ENCODE measurements around the gene MT1H.
"Not testable (repeated sequence)": the region's sequence is repeated elsewhere in the genome, so short reads cannot be mapped to it uniquely, and the experiment has no call there.

MT1H gene

GRCh38 chr16:56665286-56666261 is 4.0 kb upstream of the MT1H start:
- DNase-seq (ENCODE audit: low read depth): not testable (repeated sequence)

- DNase-seq (ENCODE audit: low read depth): peak; percentile 19
Measured at GRCh38 chr16:56667581-56668571, 1.7 kb upstream of the MT1H start, which contains the start of gene MT1G. MT1G (minus strand) TSS chr16:56668065; CDS start chr16:56667993, 72 bp downstream.

- no peak for DNase-seq (ENCODE audit: low read depth)
Measured at GRCh38 chr16:56669840-56670619, 416 bp downstream of the MT1H start.

DNA sequence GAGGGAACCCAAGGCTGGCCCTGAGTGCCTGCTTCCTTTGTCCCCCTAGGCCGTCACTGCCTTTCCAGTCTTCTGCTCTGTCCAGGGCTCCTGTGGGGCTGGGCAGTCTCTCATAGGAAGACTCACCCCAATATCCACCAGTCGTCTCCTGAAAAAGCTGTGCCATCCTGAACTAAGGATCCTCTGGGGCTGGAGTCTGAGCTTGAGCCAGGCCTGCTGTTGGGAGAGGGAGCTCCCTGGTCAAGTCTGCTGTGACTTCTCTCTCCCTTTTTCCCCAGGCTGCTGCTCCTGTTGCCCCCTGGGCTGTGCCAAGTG is 963 bp downstream of the MT1H start:
- no peak for DNase-seq (ENCODE audit: low read depth)

DNA sequence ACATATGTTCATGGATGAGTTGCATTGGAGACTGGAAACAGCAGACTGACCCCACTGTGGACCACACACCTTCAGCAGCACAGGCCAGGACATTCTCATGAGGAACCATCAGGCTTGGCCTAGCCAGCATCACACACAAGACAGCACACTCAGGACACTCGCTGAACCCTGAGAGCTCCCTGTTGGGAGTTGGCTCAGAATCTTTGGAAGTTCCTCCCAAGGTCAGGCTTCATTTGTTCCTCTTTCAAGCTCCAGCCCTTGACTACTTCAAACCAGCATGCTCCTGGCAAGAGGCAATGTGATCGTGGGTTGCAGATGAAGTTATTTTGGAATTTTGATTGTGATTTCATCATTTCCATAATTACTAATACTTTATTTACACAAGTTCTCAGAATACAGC is 2.1 kb downstream of the MT1H start:
- DNase-seq (ENCODE audit: low read depth): not testable (repeated sequence)

DNA sequence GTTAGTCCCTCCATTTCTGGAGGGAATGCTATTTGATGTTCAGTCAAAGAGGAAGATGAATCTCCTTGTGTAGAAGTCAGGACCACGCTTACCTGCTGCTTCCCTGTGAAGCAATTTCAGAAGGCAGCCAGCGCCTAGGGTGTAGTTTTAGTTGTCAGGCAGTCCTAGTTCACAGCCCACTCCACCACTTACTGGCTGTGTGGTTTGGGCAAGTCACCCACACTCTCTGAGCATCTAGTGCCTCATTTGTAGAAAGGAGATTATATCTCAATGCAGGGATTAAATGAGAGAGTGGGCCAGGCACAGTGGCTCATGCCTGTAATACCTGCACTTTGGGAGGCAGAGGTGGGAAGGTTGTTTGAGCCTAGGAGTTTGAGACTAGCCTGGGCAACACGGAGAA is 2.6 kb downstream of the MT1H start:
- not testable (repeated sequence) for DNase-seq (ENCODE audit: low read depth)

GRCh38 chr16:56672761-56673536 is 3.3 kb downstream of the MT1H start:
- DNase-seq (ENCODE audit: low read depth): no peak

DNA sequence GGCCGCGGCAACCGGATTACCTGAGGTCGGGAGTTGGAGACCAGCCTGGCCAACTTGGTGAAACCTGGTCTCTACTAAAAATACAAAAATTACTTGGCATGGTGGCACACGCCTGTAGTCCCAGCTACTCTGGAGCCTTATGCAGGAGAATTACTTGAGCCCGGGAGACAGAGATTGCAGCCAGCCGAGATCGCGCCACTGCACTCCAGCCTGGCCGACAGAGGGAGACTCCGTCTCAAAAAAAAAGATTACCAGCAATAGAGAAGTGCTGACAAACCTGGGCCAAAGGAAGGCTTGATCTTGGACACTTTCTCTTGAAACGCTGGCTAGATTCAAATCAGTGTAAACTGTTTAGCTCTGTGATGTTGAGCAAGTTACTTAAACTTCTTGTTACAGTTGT is 4.3 kb downstream of the MT1H start:
- DNase-seq (ENCODE audit: low read depth): peak; percentile 28

DNA sequence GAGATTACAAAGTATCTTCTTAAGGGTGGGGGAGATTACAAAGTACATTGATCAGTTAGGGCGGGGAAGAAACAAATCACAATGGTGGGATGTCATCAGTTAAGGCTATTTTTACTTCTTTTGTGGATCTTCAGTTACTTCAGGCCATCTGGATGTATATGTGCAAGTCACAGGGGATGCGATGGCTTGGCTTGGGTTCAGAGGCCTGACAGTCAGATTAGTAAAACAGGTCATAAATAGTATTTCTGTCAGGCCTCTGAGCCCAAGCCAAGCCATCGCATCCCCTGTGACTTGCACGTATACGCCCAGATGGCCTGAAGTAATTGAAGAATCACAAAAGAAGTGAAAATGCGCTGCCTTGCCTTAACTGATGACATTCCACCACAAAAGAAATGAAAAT is 5.0 kb downstream of the MT1H start:
- DNase-seq (ENCODE audit: low read depth): not testable (repeated sequence)

GRCh38 chr16:56675685-56676210 is 6.1 kb downstream of the MT1H start:
- no peak for DNase-seq (ENCODE audit: low read depth)

GRCh38 chr16:56677474-56677873 is 7.9 kb downstream of the MT1H start:
- DNase-seq (ENCODE audit: low read depth): no peak

DNA sequence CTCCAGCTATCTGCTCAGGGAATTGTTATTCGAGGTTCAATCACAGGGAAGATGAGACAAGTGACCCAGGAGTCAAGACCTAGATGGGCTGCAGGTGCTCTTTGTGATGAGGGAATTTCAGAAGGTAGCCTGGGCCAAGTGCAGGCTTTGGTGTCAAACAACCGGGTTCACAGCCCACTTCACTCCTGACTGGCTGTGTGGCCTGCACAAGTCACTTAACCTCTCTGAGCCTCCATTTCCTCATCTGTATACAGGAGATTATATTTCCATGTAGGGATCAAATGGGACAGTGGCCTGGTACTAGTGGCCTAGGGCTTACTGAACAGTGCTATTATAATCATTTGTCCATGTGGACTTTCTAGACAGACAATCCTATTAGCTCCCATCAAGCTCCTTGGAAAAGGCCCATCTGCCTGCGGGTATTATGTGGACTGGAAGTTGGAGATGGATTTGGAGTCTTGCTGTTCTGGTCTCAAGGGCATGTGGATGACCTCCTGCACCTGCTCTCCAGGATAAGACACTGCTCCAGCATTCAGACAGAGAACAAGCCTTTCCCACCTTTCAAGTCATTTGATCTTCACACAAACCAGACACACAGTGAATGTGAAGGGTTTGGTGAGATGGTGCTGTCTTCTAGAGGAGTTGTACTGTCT is 9.6 kb downstream of the MT1H start:
- DNase-seq (ENCODE audit: low read depth): no peak

DNA sequence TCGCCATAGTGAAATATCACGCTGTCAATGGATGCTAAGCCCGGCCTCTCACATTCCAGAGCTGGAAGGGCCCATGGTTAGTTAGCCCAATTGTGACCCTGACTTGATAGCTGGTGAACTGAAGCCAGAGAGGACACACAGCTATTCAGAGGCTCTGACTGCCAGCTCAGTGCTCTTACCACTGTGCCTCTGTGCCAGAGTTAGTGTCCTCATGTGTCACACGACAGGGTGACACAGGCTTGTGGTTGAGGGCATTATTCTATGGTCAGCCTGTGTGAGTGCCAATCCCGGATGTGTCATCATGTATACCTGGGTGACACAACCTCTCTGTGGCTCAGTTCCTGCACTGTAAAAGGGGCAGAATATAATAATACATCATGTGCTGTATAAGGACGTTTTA is 10.2 kb downstream of the MT1H start:
- no peak for DNase-seq (ENCODE audit: low read depth)

GRCh38 chr16:56681939-56682702 is 12.5 kb downstream of the MT1H start, which contains the start of gene MT1X:
MT1X (plus strand) TSS chr16:56682470; CDS start chr16:56682541, 71 bp downstream.
- DNase-seq (ENCODE audit: low read depth): peak; percentile 84

- DNase-seq (ENCODE audit: low read depth): no peak
Measured at GRCh38 chr16:56682703-56683397, 13.2 kb downstream of the MT1H start.

DNA sequence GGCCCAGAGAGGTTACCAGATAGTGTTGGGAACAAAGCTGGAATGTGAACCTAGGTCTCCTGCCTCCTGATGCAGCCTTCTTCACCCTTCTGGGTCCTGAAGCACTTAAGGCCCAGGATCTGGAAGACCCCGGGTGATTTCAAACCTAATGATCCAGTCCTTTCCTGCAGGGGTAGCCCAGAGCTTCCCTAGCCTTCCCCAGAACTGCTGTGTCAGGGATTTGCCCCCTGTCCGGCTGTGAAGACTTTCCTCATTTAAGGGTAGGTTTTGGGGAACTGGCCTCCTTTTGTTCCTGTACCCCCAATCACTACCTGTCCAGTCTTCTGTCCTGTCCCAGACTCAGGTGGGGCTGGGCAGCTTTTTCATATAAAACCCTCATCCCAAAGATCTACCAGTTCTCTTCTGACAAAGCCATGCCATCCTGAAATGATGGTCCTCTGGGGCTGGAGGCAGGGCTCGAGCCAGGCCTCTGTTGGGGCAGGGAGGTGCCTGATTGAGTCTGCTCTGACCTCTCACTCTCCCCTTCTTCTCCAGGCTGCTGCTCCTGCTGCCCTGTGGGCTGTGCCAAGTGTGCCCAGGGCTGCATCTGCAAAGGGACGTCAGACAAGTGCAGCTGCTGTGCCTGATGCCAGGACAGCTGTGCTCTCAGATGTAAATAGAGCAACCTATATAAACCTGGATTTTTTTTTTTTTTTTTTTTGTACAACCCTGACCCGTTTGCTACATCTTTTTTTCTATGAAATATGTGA is 14.0 kb downstream of the MT1H start:
- no peak for DNase-seq (ENCODE audit: low read depth)

- no peak for DNase-seq (ENCODE audit: low read depth)
Measured at GRCh38 chr16:56684256-56684925, 14.8 kb downstream of the MT1H start.
